GM23338 (cell line): Measurements from ENCODE around the gene CARNS1. TPM values are rescaled to one million over a fixed set of nuclear protein-coding genes. Genes with fewer than 3 reads are reported as not detected.
A peak's percentile ranks its signal among the peaks of the same experiment; 100 is the strongest.

Source experiments
- ATAC-seq: fragments of 200-7000 bp; cut with Tn5 transposase; 3 replicates; pipeline ENCODE4 v1.9.1; 2020
- DNase-seq: peaks from one replicate; pipeline ENCODE4 v3.0.0-alpha.2; 2015; ENCODE audit warnings: low spot score
- H2AFZ ChIP-seq: fragments of 200-600 bp; sonication (generic); 2 replicates; pipeline ENCODE4 v1.8.0; 2016; ENCODE audit warnings: antibody characterized with exemption, mild to moderate bottlenecking, moderate library complexity
- H3F3A ChIP-seq: fragments of 200-600 bp; sonication (generic); replicated peaks from 2 replicates; pipeline ENCODE4 v1.8.0; 2017; ENCODE audit warnings: antibody characterized with exemption, mixed run types, low read depth
- H3K27ac ChIP-seq: fragments of 200-600 bp; sonication (generic); 2 replicates; pipeline ENCODE4 v1.6.1; 2016; ENCODE audit warnings: low read depth
- H3K27me3 ChIP-seq: fragments of 200-600 bp; sonication (generic); 2 replicates; pipeline ENCODE4 v1.8.0; 2016; ENCODE audit warnings: mild to moderate bottlenecking, mixed run types, moderate library complexity; ENCODE audit not compliant: insufficient read depth
- H3K36me3 ChIP-seq: fragments of 200-600 bp; sonication (generic); 2 replicates; pipeline ENCODE4 v1.8.0; 2016; ENCODE audit warnings: mild to moderate bottlenecking; ENCODE audit not compliant: insufficient read depth
- H3K4me1 ChIP-seq: fragments of 200-600 bp; sonication (generic); 2 replicates; pipeline ENCODE4 v1.8.0; 2016; ENCODE audit warnings: mild to moderate bottlenecking, moderate library complexity; ENCODE audit not compliant: insufficient read depth
- H3K4me2 ChIP-seq: fragments of 200-600 bp; sonication (generic); 2 replicates; pipeline ENCODE4 v1.7.1; 2017; ENCODE audit warnings: mixed run types
- H3K4me3 ChIP-seq: fragments of 200-600 bp; sonication (generic); 2 replicates; pipeline ENCODE4 v1.6.1; 2016; ENCODE audit warnings: mixed run types
- H3K79me2 ChIP-seq: fragments of 200-600 bp; sonication (generic); replicated peaks from 2 replicates; pipeline ENCODE4 v1.8.0; 2017; ENCODE audit warnings: mild to moderate bottlenecking; ENCODE audit not compliant: insufficient read depth
- H3K9me2 ChIP-seq: fragments of 200-600 bp; sonication (generic); 2 replicates; pipeline ENCODE4 v1.8.0; 2017; ENCODE audit not compliant: insufficient read depth
- H4K20me1 ChIP-seq: fragments of 200-600 bp; sonication (generic); replicated peaks from 2 replicates; pipeline ENCODE4 v1.8.0; 2017; ENCODE audit warnings: mild to moderate bottlenecking; ENCODE audit not compliant: insufficient read depth
- H3K27ac Mint-ChIP-seq: 2 replicates; pipeline ENCODE4 v1.8.0; 2020; ENCODE audit warnings: inconsistent platforms, mild to moderate bottlenecking, moderate library complexity, mixed read lengths
- H3K27me3 Mint-ChIP-seq: 3 replicates; pipeline ENCODE4 v1.8.0; 2022; ENCODE audit warnings: low read depth, mild to moderate bottlenecking, moderate library complexity, mixed read lengths, inconsistent platforms; ENCODE audit not compliant: insufficient read depth, poor library complexity
- H3K36me3 Mint-ChIP-seq: 3 replicates; pipeline ENCODE4 v1.8.0; 2021; ENCODE audit warnings: low read depth, mild to moderate bottlenecking, inconsistent platforms, moderate library complexity, mixed read lengths
- H3K4me1 Mint-ChIP-seq: 3 replicates; pipeline ENCODE4 v1.8.0; 2020; ENCODE audit warnings: mild to moderate bottlenecking, inconsistent platforms, mixed read lengths
- H3K4me3 Mint-ChIP-seq: 3 replicates; pipeline ENCODE4 v1.8.0; 2021; ENCODE audit warnings: moderate library complexity, mild to moderate bottlenecking, inconsistent platforms, mixed read lengths
- H3K9me3 Mint-ChIP-seq: 3 replicates; pipeline ENCODE4 v1.8.0; 2020; ENCODE audit warnings: moderate library complexity, mild to moderate bottlenecking, inconsistent platforms, mixed read lengths
- CREB1 ChIP-seq: fragments of 250-450 bp; sonication (Bioruptor Pico); IDR thresholded peaks from 2 replicates; pipeline ENCODE4 v1.5.0; 2020; ENCODE audit warnings: low read depth, mild to moderate bottlenecking, moderate library complexity
- ETS1 ChIP-seq: IDR thresholded peaks from 2 replicates; pipeline ENCODE4 v1.6.1; 2016; ENCODE audit warnings: antibody characterized with exemption
- EZH2 ChIP-seq: fragments of 200-600 bp; sonication (generic); IDR thresholded peaks from one replicate; pipeline ENCODE4 v1.8.0; 2017; ENCODE audit warnings: antibody characterized with exemption, mild to moderate bottlenecking, low read depth; ENCODE audit not compliant: unreplicated experiment
- EZH2phosphoT487 ChIP-seq: fragments of 200-600 bp; sonication (generic); IDR thresholded peaks from one replicate; pipeline ENCODE4 v1.8.1; 2018; ENCODE audit warnings: antibody characterized with exemption; ENCODE audit not compliant: unreplicated experiment
- JUNB ChIP-seq: IDR thresholded peaks from one replicate; pipeline ENCODE4 v1.6.1; 2016; ENCODE audit warnings: antibody characterized with exemption; ENCODE audit not compliant: unreplicated experiment
- NANOG ChIP-seq: IDR thresholded peaks from 2 replicates; pipeline ENCODE4 v1.6.1; 2016; ENCODE audit warnings: antibody characterized with exemption, borderline replicate concordance
- POLR2AphosphoS5 ChIP-seq: IDR thresholded peaks from 2 replicates; pipeline ENCODE4 v1.6.1; 2016; ENCODE audit warnings: antibody characterized with exemption, low read depth
- STAT1 ChIP-seq: IDR thresholded peaks from one replicate; pipeline ENCODE4 v1.6.1; 2016; ENCODE audit warnings: antibody characterized with exemption; ENCODE audit not compliant: unreplicated experiment
- ZNF114 ChIP-seq: fragments of 250-450 bp; sonication (Bioruptor Pico); IDR thresholded peaks from 2 replicates; pipeline ENCODE4 v1.5.0; 2020; ENCODE audit warnings: mild to moderate bottlenecking, moderate library complexity
- ZNF331 ChIP-seq: fragments of 250-450 bp; sonication (Bioruptor Pico); IDR thresholded peaks from 2 replicates; pipeline ENCODE4 v1.5.0; 2020; ENCODE audit warnings: low read depth, mild to moderate bottlenecking, moderate library complexity
- ZNF462 ChIP-seq: fragments of 250-450 bp; sonication (Bioruptor Pico); IDR thresholded peaks from 2 replicates; pipeline ENCODE4 v1.5.0; 2020; ENCODE audit warnings: mild to moderate bottlenecking, moderate library complexity
- polyA plus RNA-seq: library from polyadenylated mRNA; unstranded; fragments of >200 nt; fragmentation: Nextera tagmentation; extraction: Ambion mirVana; gene quantifications from 2 replicates; pipeline ENCODE4 v1.2.1, GENCODE V29; 2016
- total RNA-seq: library from RNA; depleted of rRNA; stranded (reverse); fragments of >200 nt; shearing (Covaris generic); gene quantifications from 2 replicates; pipeline ENCODE4 v1.2.3, GENCODE V29; 2014
- TF ChIP-seq, protein P1 (sequence below): IDR thresholded peaks from one replicate; pipeline ENCODE4 v1.6.1; 2018; ENCODE audit warnings: antibody characterized with exemption; ENCODE audit not compliant: unreplicated experiment
- TF ChIP-seq, protein P2 (sequence below), 2 experiments: fragments of 200-600 bp in 1 of 2; sonication (generic) in 1 of 2; conservative IDR thresholded peaks; 2 replicates each; pipeline versions ENCODE4 v1.5.1 to v1.6.1; 2016 to 2017; ENCODE audit warnings: antibody characterized with exemption in 2 of 2, low read depth in 2 of 2, mild to moderate bottlenecking in 2 of 2, moderate library complexity in 1 of 2

Gene CARNS1
- total and polyA plus RNA-seq, 2 experiments from 2014 or later = 0.52 to 0.76 TPM

DNA sequence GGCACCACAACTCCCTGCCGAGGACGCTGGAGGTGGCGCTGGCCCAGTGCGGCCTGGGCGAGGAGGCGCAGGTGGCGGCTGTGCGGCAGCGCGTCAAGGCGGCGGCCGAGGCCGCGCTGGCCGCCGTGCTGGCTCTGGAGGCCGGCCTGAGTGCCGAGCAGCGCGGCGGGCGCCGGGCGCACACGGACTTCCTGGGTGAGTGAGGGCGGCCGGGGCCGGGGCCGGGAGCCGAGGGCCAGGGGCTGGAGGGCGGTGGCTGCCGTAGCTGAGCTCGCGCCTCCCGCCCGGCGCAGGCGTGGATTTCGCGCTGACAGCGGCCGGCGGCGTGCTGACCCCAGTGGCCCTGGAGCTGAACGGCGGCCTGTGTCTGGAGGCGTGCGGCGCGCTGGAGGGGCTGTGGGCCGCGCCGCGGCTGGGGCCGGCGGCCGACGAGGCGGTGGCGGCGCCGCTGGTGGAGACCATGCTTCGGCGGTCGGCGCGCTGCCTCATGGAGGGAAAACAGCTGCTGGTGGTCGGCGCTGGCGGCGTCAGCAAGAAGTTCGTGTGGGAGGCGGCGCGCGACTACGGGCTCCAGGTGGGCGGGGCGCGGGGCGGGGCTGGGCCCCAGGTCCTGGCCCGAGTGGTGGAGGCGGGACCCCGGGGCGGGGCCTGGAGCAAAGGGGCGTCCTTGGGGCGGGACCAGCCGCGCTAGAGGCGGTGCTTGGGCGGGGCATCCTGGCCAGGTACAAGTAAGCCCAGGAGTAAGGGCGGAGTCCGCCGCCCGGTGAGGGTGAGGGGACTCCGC lies 5.4 kb downstream of the CARNS1 start:
- no peak overlapping the region for H3K27ac Mint-ChIP-seq
- 0 out of 2 replicates have a peak, but pooled peaks cover 5% of the 10 kb centered on the region for H3K27me3 ChIP-seq

More for the DNA sequence above, 5.4 kb downstream of the CARNS1 start:
- H3K36me3 Mint-ChIP-seq = no peaks in the 10 kb centered on the region
- H3K27me3 Mint-ChIP-seq = peaks cover 25% of the 10 kb centered on the region
- DNase-seq = peak; percentile 96
- H4K20me1 ChIP-seq = no peaks in the 10 kb centered on the region
- no peaks in the 10 kb centered on the region; the same call in 2 of the 3 replicates for H3K9me3 Mint-ChIP-seq
- H3F3A ChIP-seq = no peaks in the 10 kb centered on the region
- H3K4me1 ChIP-seq = peaks cover 15% of the 10 kb centered on the region; the same call in 1 of the 2 replicates
- H3K4me2 ChIP-seq = peak overlapping the region; percentile 83
- no peak overlapping the region for H3K27ac ChIP-seq
- ATAC-seq = peak; percentile 83
- H3K4me1 Mint-ChIP-seq = peaks cover 19% of the 10 kb centered on the region
- H3K9me2 ChIP-seq = no peaks in the 10 kb centered on the region
- H2AFZ ChIP-seq = peak overlapping the region; percentile 88; the same call in 1 of the 2 replicates
- TF ChIP-seq ZNF462 = no peak
- TF ChIP-seq CREB1 (CRISPR knock-in tag) = peak; percentile 51; the same call in 1 of the 2 replicates
- TF ChIP-seq POLR2AphosphoS5 = peak; percentile 88
- no peak for TF ChIP-seq JUNB
- no peak for TF ChIP-seq STAT1
- TF ChIP-seq ZNF114 (CRISPR knock-in tag) = no peak
- TF ChIP-seq, protein P1, sequence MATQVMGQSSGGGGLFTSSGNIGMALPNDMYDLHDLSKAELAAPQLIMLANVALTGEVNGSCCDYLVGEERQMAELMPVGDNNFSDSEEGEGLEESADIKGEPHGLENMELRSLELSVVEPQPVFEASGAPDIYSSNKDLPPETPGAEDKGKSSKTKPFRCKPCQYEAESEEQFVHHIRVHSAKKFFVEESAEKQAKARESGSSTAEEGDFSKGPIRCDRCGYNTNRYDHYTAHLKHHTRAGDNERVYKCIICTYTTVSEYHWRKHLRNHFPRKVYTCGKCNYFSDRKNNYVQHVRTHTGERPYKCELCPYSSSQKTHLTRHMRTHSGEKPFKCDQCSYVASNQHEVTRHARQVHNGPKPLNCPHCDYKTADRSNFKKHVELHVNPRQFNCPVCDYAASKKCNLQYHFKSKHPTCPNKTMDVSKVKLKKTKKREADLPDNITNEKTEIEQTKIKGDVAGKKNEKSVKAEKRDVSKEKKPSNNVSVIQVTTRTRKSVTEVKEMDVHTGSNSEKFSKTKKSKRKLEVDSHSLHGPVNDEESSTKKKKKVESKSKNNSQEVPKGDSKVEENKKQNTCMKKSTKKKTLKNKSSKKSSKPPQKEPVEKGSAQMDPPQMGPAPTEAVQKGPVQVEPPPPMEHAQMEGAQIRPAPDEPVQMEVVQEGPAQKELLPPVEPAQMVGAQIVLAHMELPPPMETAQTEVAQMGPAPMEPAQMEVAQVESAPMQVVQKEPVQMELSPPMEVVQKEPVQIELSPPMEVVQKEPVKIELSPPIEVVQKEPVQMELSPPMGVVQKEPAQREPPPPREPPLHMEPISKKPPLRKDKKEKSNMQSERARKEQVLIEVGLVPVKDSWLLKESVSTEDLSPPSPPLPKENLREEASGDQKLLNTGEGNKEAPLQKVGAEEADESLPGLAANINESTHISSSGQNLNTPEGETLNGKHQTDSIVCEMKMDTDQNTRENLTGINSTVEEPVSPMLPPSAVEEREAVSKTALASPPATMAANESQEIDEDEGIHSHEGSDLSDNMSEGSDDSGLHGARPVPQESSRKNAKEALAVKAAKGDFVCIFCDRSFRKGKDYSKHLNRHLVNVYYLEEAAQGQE = no peak
- no peak for TF ChIP-seq ETS1
- TF ChIP-seq, protein P2, sequence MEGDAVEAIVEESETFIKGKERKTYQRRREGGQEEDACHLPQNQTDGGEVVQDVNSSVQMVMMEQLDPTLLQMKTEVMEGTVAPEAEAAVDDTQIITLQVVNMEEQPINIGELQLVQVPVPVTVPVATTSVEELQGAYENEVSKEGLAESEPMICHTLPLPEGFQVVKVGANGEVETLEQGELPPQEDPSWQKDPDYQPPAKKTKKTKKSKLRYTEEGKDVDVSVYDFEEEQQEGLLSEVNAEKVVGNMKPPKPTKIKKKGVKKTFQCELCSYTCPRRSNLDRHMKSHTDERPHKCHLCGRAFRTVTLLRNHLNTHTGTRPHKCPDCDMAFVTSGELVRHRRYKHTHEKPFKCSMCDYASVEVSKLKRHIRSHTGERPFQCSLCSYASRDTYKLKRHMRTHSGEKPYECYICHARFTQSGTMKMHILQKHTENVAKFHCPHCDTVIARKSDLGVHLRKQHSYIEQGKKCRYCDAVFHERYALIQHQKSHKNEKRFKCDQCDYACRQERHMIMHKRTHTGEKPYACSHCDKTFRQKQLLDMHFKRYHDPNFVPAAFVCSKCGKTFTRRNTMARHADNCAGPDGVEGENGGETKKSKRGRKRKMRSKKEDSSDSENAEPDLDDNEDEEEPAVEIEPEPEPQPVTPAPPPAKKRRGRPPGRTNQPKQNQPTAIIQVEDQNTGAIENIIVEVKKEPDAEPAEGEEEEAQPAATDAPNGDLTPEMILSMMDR (conservative IDR thresholded peaks at IDR 0.05; ENCODE audit: low read depth in 2 of 2) = no peak
- no peak for TF ChIP-seq ZNF331 (CRISPR knock-in tag)
- TF ChIP-seq NANOG = no peak
- TF ChIP-seq EZH2 = no peak
- TF ChIP-seq EZH2phosphoT487 = no peak
- H3K36me3 ChIP-seq = no peaks in the 10 kb centered on the region
- H3K4me3 ChIP-seq = peak overlapping the region; percentile 67
- peak overlapping the region; percentile 69 for H3K4me3 Mint-ChIP-seq
- H3K79me2 ChIP-seq = no peaks in the 10 kb centered on the region
